Fibroblast of lung (primary cell): ENCODE data around the gene DLG2. TPM values are rescaled to one million over a fixed set of nuclear protein-coding genes. Genes with fewer than 3 reads are reported as not detected.
A peak's percentile ranks its signal among the peaks of the same experiment; 100 is the strongest.

Experiments used
- DNase-seq, 2 donors: peaks; one replicate each; pipeline versions ENCODE4 v3.0.0 to v3.0.0-alpha.2; 2010; ENCODE audit warnings: low read depth in 2 of 2
- H2AFZ ChIP-seq: 2 replicates; pipeline ENCODE4 v1.5.1; 2012; ENCODE audit warnings: low read length, control low read depth, inconsistent platforms
- H3K27ac ChIP-seq: 2 replicates; pipeline ENCODE4 v1.5.1; 2011; ENCODE audit warnings: low read length, control low read depth; ENCODE audit not compliant: insufficient read depth
- H3K27me3 ChIP-seq: 2 replicates; pipeline ENCODE4 v1.5.1; 2011; ENCODE audit warnings: mild to moderate bottlenecking, low read length; ENCODE audit not compliant: control insufficient read depth, insufficient read depth
- H3K36me3 ChIP-seq: 2 replicates; pipeline ENCODE4 v1.5.1; 2011; ENCODE audit warnings: low read length; ENCODE audit not compliant: control insufficient read depth, insufficient read depth
- H3K4me1 ChIP-seq: 2 replicates; pipeline ENCODE4 v1.5.1; 2011; ENCODE audit warnings: low read length; ENCODE audit not compliant: control insufficient read depth, insufficient read depth; ENCODE audit errors: extremely low read depth
- H3K4me2 ChIP-seq: 2 replicates; pipeline ENCODE4 v1.5.1; 2011; ENCODE audit warnings: low read length, control low read depth; ENCODE audit not compliant: insufficient read depth; ENCODE audit errors: extremely low read depth
- H3K4me3 ChIP-seq, 4 experiments: fragments of 200-600 bp in 1 of 4; sonication (generic) in 1 of 4; replicated peaks in 1 of 4; 2 replicates each; pipeline ENCODE4 v1.5.1; 2011 to 2016; ENCODE audit warnings: low read length in 4 of 4, low read depth in 3 of 4, mild to moderate bottlenecking in 3 of 4, control low read depth in 2 of 4, inconsistent platforms in 1 of 4, mixed read lengths in 1 of 4; ENCODE audit not compliant: insufficient read depth in 1 of 4; ENCODE audit errors: control extremely low read depth in 1 of 4
- H3K79me2 ChIP-seq: 2 replicates; pipeline ENCODE4 v1.5.1; 2012; ENCODE audit warnings: mild to moderate bottlenecking, low read length, inconsistent platforms; ENCODE audit not compliant: control insufficient read depth, insufficient read depth
- H3K9ac ChIP-seq: 2 replicates; pipeline ENCODE4 v1.5.1; 2011; ENCODE audit warnings: mild to moderate bottlenecking, low read length, control low read depth; ENCODE audit not compliant: insufficient read depth
- H3K9me3 ChIP-seq: 2 replicates; pipeline ENCODE4 v1.5.1; 2012; ENCODE audit warnings: low read depth, low read length; ENCODE audit not compliant: control insufficient read depth, insufficient read depth
- H4K20me1 ChIP-seq: 2 replicates; pipeline ENCODE4 v1.5.1; 2011; ENCODE audit warnings: low read length; ENCODE audit not compliant: control insufficient read depth, insufficient read depth; ENCODE audit errors: extremely low read depth
- EZH2 ChIP-seq: IDR thresholded peaks from 2 replicates; pipeline ENCODE4 v1.5.1; 2012; ENCODE audit warnings: low read length, control low read depth, mild to moderate bottlenecking; ENCODE audit errors: missing control alignments
- polyA plus RNA-seq, 2 donors: library from polyadenylated mRNA; depleted of rRNA in 1 of 2; stranded (reverse) in 1 of 2; unstranded in 1 of 2; fragments of >200 nt; gene quantifications; 2 replicates each; pipeline ENCODE4 v1.2.1, GENCODE V29; 2011 to 2012; ENCODE audit warnings: missing spikeins in 1 of 2
- total RNA-seq: library from RNA; depleted of rRNA; stranded (reverse); fragments of >200 nt; gene quantifications from 2 replicates; pipeline ENCODE4 v1.2.1, GENCODE V29; 2014
- TF ChIP-seq, protein P1 (sequence below), 2 donors: IDR thresholded peaks in 1 of 2; conservative IDR thresholded peaks in 1 of 2; 1 replicate in 1 of 2; 2 replicates in 1 of 2; pipeline ENCODE4 v1.5.1; 2011 to 2012; ENCODE audit warnings: low read length in 2 of 2, control low read depth in 1 of 2, inconsistent platforms in 1 of 2, low read depth in 1 of 2, mild to moderate bottlenecking in 1 of 2

The DLG2 gene
- total and polyA plus RNA-seq, 2 donors (not counting 1 experiment from before 2014, with no cell fraction given), result 0.77 to 2.3 TPM

DNA sequence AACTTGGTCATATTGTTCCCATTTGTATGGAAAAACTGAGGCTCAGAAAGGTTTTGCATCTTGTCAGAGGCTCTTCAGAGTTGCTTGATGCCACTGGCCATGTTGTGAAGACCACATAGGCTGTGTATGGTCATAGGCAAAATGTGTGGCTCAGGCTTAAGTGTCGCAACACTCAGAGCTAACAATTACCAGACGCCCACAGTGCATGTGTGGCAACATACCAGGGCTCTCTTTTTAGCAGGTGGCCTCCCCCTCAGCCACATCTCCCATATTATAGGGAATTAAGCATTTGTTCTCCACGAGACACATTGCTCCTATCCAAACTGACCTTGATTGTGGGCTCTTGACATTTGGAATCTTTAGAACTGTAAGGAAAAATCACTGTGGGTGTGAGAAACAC lies 802.5 kb downstream of the DLG2 start:
- TF ChIP-seq, protein P1, sequence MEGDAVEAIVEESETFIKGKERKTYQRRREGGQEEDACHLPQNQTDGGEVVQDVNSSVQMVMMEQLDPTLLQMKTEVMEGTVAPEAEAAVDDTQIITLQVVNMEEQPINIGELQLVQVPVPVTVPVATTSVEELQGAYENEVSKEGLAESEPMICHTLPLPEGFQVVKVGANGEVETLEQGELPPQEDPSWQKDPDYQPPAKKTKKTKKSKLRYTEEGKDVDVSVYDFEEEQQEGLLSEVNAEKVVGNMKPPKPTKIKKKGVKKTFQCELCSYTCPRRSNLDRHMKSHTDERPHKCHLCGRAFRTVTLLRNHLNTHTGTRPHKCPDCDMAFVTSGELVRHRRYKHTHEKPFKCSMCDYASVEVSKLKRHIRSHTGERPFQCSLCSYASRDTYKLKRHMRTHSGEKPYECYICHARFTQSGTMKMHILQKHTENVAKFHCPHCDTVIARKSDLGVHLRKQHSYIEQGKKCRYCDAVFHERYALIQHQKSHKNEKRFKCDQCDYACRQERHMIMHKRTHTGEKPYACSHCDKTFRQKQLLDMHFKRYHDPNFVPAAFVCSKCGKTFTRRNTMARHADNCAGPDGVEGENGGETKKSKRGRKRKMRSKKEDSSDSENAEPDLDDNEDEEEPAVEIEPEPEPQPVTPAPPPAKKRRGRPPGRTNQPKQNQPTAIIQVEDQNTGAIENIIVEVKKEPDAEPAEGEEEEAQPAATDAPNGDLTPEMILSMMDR (conservative IDR thresholded peaks at IDR 0.05 in 1 of 2, IDR thresholded peaks at IDR 0.05 in 1 of 2; ENCODE audit: low read depth in 1 of 2, low read length in 2 of 2), result no peak
- TF ChIP-seq EZH2, result no peak
- no peak for DNase-seq
- Histone ChIP-seq H3K9me3 (no peaks in the 10 kb centered on the region), H3K4me2 (no peak overlapping the region), H3K9ac (no peak overlapping the region), H3K27me3 (no peaks in the 10 kb centered on the region), H3K79me2 (no peaks in the 10 kb centered on the region), H3K27ac (no peak overlapping the region), H2AFZ (no peak overlapping the region), H3K4me3 (no peak overlapping the region), H3K36me3 (no peaks in the 10 kb centered on the region), H4K20me1 (no peaks in the 10 kb centered on the region), H3K4me1 (no peaks in the 10 kb centered on the region)

DNA sequence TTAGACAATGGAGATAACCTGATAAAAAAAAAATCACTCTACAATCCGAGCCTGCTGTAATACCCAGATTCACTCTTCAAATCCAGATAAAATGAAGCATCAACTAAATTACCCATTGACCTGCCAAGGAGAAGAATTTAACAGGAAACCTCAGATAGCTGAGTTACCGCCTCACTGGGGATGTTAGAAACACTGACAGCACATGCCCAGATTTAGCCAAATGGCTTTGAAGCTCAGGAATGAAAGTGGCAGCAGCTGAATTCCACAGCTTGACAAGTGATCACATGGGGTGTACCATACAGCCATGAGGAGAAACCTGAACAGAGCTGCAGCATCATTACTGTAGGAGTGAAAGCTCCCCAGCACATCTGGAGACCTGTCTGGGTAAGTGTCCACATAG lies 807.6 kb downstream of the DLG2 start:
- no peak overlapping the region for H3K4me3 ChIP-seq
- no peaks in the 10 kb centered on the region for H3K36me3 ChIP-seq
- DNase-seq, result peak in 1 of 2 donors; percentile 13
- H4K20me1 ChIP-seq, result no peaks in the 10 kb centered on the region
- no peak overlapping the region for H3K27ac ChIP-seq
- no peak overlapping the region for H3K9ac ChIP-seq
- H3K4me2 ChIP-seq, result no peak overlapping the region
- TF ChIP-seq, protein P1 (conservative IDR thresholded peaks at IDR 0.05 in 1 of 2, IDR thresholded peaks at IDR 0.05 in 1 of 2; ENCODE audit: low read depth in 1 of 2, low read length in 2 of 2), result no peak
- no peak for TF ChIP-seq EZH2
- no peaks in the 10 kb centered on the region for H3K4me1 ChIP-seq
- no peaks in the 10 kb centered on the region for H3K27me3 ChIP-seq
- H3K79me2 ChIP-seq, result no peaks in the 10 kb centered on the region
- H3K9me3 ChIP-seq, result no peaks in the 10 kb centered on the region
- no peak overlapping the region for H2AFZ ChIP-seq

DNA sequence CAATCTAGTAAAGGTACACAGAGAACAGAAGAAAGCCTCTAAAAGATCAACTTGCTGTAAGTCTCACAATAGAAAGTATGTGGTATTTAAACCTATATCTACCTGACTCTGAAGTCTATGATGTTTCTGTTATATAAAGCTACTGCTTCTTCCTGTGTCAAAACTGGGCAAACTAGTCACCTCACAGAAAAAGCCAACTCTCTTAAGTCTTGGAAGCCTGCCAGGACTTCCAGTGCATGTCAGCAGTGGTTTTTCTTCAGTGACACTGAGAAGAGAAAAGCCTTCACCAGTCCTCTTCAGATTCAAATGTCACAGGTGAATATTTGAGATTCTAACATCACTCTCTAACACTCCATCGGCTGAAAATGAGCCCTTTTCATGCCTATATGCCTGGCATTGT lies 808.0 kb downstream of the DLG2 start:
- no peaks in the 10 kb centered on the region for H3K79me2 ChIP-seq
- DNase-seq, result peak in 1 of 2 donors; percentile 29
- H3K9me3 ChIP-seq, result no peaks in the 10 kb centered on the region
- TF ChIP-seq, protein P1 (conservative IDR thresholded peaks at IDR 0.05 in 1 of 2, IDR thresholded peaks at IDR 0.05 in 1 of 2; ENCODE audit: low read depth in 1 of 2, low read length in 2 of 2), result no peak
- TF ChIP-seq EZH2, result no peak
- no peak overlapping the region for H3K4me3 ChIP-seq
- H3K27ac ChIP-seq, result no peak overlapping the region
- no peak overlapping the region for H3K9ac ChIP-seq
- H2AFZ ChIP-seq, result no peak overlapping the region
- no peaks in the 10 kb centered on the region for H3K36me3 ChIP-seq
- no peaks in the 10 kb centered on the region for H3K4me1 ChIP-seq
- H3K27me3 ChIP-seq, result no peaks in the 10 kb centered on the region
- no peaks in the 10 kb centered on the region for H4K20me1 ChIP-seq
- no peak overlapping the region for H3K4me2 ChIP-seq
